Right lobe of liver (tissue), 6 donors: ENCODE results near the gene MAP7D3. TPM values are rescaled to one million over a fixed set of nuclear protein-coding genes. Genes with fewer than 3 reads are reported as not detected.
A peak's percentile ranks its signal among the peaks of the same experiment; 100 is the strongest.
"Not testable (repeated sequence)": the region's sequence is repeated elsewhere in the genome, so short reads cannot be mapped to it uniquely, and the experiment has no call there.

Experiments
- ATAC-seq, 4 donors: fragments of 200-7000 bp; cut with Tn5 transposase; one replicate each; pipeline ENCODE4 v1.9.1; 2020; ENCODE audit warnings: mild to moderate bottlenecking in 4 of 4, moderate library complexity in 4 of 4
- DNase-seq, 3 donors: peaks; one replicate each; pipeline ENCODE4 v3.0.0-alpha.2; 2020
- H3K27ac ChIP-seq, 3 donors: fragments of 200-600 bp; one replicate each; pipeline ENCODE4 v1.8.0; 2022
- H3K27me3 ChIP-seq, 2 donors: fragments of 200-600 bp; one replicate each; pipeline ENCODE4 v1.8.0; 2022
- H3K36me3 ChIP-seq, 4 donors: fragments of 200-600 bp; sonication (generic) in 1 of 4; one replicate each; pipeline versions ENCODE4 v1.5.1 to v1.8.0; 2017 to 2022; ENCODE audit warnings: control low read depth in 1 of 4
- H3K4me1 ChIP-seq, 4 donors: fragments of 200-600 bp; sonication (generic) in 1 of 4; one replicate each; pipeline versions ENCODE4 v1.5.1 to v1.8.0; 2017 to 2022; ENCODE audit warnings: control low read depth in 1 of 4
- H3K4me3 ChIP-seq, 3 donors: fragments of 200-600 bp; one replicate each; pipeline ENCODE4 v1.8.0; 2022
- H3K9me3 ChIP-seq, 4 donors: fragments of 200-600 bp; sonication (generic) in 1 of 4; one replicate each; pipeline versions ENCODE4 v1.5.1 to v1.8.0; 2017 to 2022; ENCODE audit warnings: control low read depth in 1 of 4
- CTCF ChIP-seq, 4 donors: fragments of 200-600 bp in 3 of 4; fragments of 450-650 bp in 1 of 4; IDR thresholded peaks; one replicate each; pipeline versions ENCODE4 v1.5.1 to v1.8.0; 2016 to 2022; ENCODE audit warnings: antibody characterized with exemption in 4 of 4, mild to moderate bottlenecking in 2 of 4
- POLR2A ChIP-seq: fragments of 450-650 bp; IDR thresholded peaks from one replicate; pipeline ENCODE4 v1.6.1; 2017; ENCODE audit warnings: antibody characterized with exemption, mild to moderate bottlenecking
- WGBS: methylation state at CpG from one replicate; pipeline ENCODE4 v1.1.6; 2018; ENCODE audit warnings: low coverage, low lambda C conversion rate; ENCODE audit not compliant: insufficient coverage; ENCODE audit errors: missing lambda C conversion rate; 5-methylcytosine and 5-hydroxymethylcytosine counted together
- intact Hi-C, 2 donors: fragments of 100-400 bp; cut with DNase I; formaldehyde crosslinking; loops; one replicate each; pipeline versions ENCODE4 v1.11.2 to v1.14.1; 2022
- total RNA-seq, 6 experiments: library from RNA; depleted of rRNA in 2 of 6; stranded (reverse); fragments of >200 nt in 2 of 6; fragmentation: NEBNext Ultra II Directional in 3 of 6; extraction: Animal tissue kit (Norgen Biotek cat#: 25700) in 3 of 6; gene quantifications; one replicate each; pipeline versions ENCODE4 v1.1.0 to v1.2.4, GENCODE V29; 2016 to 2023
- donor health status: DM: no; HTN: yes; CAD: no.
- donor health status: DM: no; HTN: no; CAD: no.
- donor health status: DM: no; HTN: no; CAD: no.
- donor health status: DM: no; HTN: yes; CAD: no.
- donor health status: DM: no; HTN: yes; CAD: no.

The MAP7D3 gene
- total RNA-seq, 6 experiments from 2014 or later: 2.4 to 5.4 (median 4.1) TPM

- intact Hi-C loops: no loop called here
- Histone ChIP-seq H3K27ac (no peak overlapping the region), H3K4me1 (peaks cover 0 to 4% (median 0%) of the 10 kb centered on the region in 4 donors), H3K36me3 (no peaks in the 10 kb centered on the region), H3K27me3 (peaks cover 0 to 9% of the 10 kb centered on the region in 2 donors), H3K9me3 (no peaks in the 10 kb centered on the region), H3K4me3 (no peak overlapping the region)
- 11% methylated on average over 1 of the region's 1 CpG for WGBS
- no peak for DNase-seq
- no peak for ATAC-seq
- no peak for TF ChIP-seq CTCF (IDR thresholded peaks at IDR 0.05)
- no peak for TF ChIP-seq POLR2A
Measured at GRCh38 chrX:136171420-136171819, 79.8 kb downstream of the MAP7D3 start.

GRCh38 chrX:136170139-136170800, 80.9 kb downstream of the MAP7D3 start:
- TF ChIP-seq CTCF (IDR thresholded peaks at IDR 0.05) (peak; percentile 25 to 41 (median 35)), POLR2A (no peak)
- H3K27me3 ChIP-seq: peaks cover 0 to 9% of the 10 kb centered on the region in 2 donors
- DNase-seq (peak in 2 of 3 donors; percentile 30 to 47), ATAC-seq (peak; percentile 73 to 86 (median 83))
- H3K4me3 ChIP-seq: no peak overlapping the region
- whole genome bisulfite sequencing: 46% methylated on average over 9 of the region's 9 CpGs
- intact Hi-C loops: no loop called here
- no peaks in the 10 kb centered on the region for H3K9me3 ChIP-seq
- H3K27ac ChIP-seq: peak overlapping the region in 1 of 3 donors; percentile 13
- H3K4me1 ChIP-seq: peaks cover 0 to 4% (median 0%) of the 10 kb centered on the region in 4 donors
- H3K36me3 ChIP-seq: no peaks in the 10 kb centered on the region

GRCh38 chrX:136168929-136169735, 82.1 kb downstream of the MAP7D3 start:
- no peaks in the 10 kb centered on the region for H3K9me3 ChIP-seq
- H3K4me3 ChIP-seq: no peak overlapping the region
- no peaks in the 10 kb centered on the region for H3K36me3 ChIP-seq
- peaks cover 0 to 6% of the 10 kb centered on the region in 2 donors for H3K27me3 ChIP-seq
- WGBS: 23% methylated on average over 11 of the region's 17 CpGs
- DNase-seq (peak in 2 of 3 donors; percentile 49 to 50), ATAC-seq (peak; percentile 78 to 97 (median 86))
- intact Hi-C loops: loop anchor here in 1 of 2 donors (10.0 kb wide), 1 partner anchor 134 kb away; no protein-coding TSS in a partner anchor
- peaks cover 0 to 4% (median 0%) of the 10 kb centered on the region in 4 donors for H3K4me1 ChIP-seq
- TF ChIP-seq CTCF (IDR thresholded peaks at IDR 0.05) (no peak), POLR2A (no peak)
- H3K27ac ChIP-seq: no peak overlapping the region

- not testable (repeated sequence) for DNase-seq, H3K9me3 ChIP-seq, H3K36me3 ChIP-seq, H3K4me1 ChIP-seq, H3K27me3 ChIP-seq, ATAC-seq, H3K27ac ChIP-seq, H3K4me3 ChIP-seq
- WGBS: 20% methylated on average over 3 of the region's 6 CpGs
- intact Hi-C loops: loop anchor here in 1 of 2 donors (10.0 kb wide), 1 partner anchor 133 kb away; no protein-coding TSS in a partner anchor
Measured at GRCh38 chrX:136167989-136168388, 83.2 kb downstream of the MAP7D3 start.
